Measurements from ENCODE around the gene C10orf120. TPM values are rescaled to one million over a fixed set of nuclear protein-coding genes. Genes with fewer than 3 reads are reported as not detected.

The C10orf120 gene
- total RNA-seq, 2 donors from 2014 or later, result not detected

DNA sequence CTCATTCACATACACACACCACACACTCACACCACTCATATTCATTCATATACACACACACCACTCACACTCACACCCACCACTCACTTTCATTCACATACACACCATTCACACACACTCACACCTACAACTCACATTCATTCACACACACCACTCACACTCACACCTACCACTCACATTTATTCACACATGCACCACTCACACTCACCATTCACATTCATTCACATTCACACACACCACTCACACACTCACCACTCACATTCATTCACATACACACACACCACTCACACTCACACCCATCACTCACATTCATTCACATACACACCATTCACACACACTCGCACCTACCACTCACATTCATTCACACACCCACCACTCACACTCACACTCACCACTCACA, 25.4 kb upstream of the C10orf120 start:
- DNase-seq, result no peak
- H3K27ac Mint-ChIP-seq, result no peak overlapping the region
- WGBS, 2 experiments (ENCODE audit: insufficient coverage in 1 of 2, insufficient read length in 1 of 2), result 83 to 93% methylated on average over 1 of the region's 1 CpG
- H3K27me3 Mint-ChIP-seq (ENCODE audit: insufficient read depth), result peaks cover 24% of the 10 kb centered on the region
- no peaks in the 10 kb centered on the region for H3K9me3 Mint-ChIP-seq
- no peaks in the 10 kb centered on the region for H3K36me3 Mint-ChIP-seq (ENCODE audit: low read depth)
- no peaks in the 10 kb centered on the region for H3K9me3 ChIP-seq (ENCODE audit: control insufficient read depth, low read length)
- no peaks in the 10 kb centered on the region for H3K4me1 ChIP-seq (ENCODE audit: control insufficient read depth, insufficient read depth, low read length)
- H3K4me3 Mint-ChIP-seq, result no peak overlapping the region
- no peak overlapping the region for H3K27ac ChIP-seq (ENCODE audit: low read depth, low read length)
- no peaks in the 10 kb centered on the region for H3K36me3 ChIP-seq (ENCODE audit: control insufficient read depth, insufficient read depth, low read length)
- H3K4me1 Mint-ChIP-seq, result peaks cover 2% of the 10 kb centered on the region
- peaks cover 30% of the 10 kb centered on the region for H3K27me3 ChIP-seq (ENCODE audit: control insufficient read depth, insufficient read depth, low read length, poor library complexity, severe bottlenecking)
- no peak overlapping the region for H3K9ac ChIP-seq (ENCODE audit: extremely low read depth, low read length, poor library complexity, severe bottlenecking)
- TF ChIP-seq, protein P1, sequence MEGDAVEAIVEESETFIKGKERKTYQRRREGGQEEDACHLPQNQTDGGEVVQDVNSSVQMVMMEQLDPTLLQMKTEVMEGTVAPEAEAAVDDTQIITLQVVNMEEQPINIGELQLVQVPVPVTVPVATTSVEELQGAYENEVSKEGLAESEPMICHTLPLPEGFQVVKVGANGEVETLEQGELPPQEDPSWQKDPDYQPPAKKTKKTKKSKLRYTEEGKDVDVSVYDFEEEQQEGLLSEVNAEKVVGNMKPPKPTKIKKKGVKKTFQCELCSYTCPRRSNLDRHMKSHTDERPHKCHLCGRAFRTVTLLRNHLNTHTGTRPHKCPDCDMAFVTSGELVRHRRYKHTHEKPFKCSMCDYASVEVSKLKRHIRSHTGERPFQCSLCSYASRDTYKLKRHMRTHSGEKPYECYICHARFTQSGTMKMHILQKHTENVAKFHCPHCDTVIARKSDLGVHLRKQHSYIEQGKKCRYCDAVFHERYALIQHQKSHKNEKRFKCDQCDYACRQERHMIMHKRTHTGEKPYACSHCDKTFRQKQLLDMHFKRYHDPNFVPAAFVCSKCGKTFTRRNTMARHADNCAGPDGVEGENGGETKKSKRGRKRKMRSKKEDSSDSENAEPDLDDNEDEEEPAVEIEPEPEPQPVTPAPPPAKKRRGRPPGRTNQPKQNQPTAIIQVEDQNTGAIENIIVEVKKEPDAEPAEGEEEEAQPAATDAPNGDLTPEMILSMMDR (conservative IDR thresholded peaks at IDR 0.05), result no peak
- no peak overlapping the region for H3K4me3 ChIP-seq (ENCODE audit: low read length)

DNA sequence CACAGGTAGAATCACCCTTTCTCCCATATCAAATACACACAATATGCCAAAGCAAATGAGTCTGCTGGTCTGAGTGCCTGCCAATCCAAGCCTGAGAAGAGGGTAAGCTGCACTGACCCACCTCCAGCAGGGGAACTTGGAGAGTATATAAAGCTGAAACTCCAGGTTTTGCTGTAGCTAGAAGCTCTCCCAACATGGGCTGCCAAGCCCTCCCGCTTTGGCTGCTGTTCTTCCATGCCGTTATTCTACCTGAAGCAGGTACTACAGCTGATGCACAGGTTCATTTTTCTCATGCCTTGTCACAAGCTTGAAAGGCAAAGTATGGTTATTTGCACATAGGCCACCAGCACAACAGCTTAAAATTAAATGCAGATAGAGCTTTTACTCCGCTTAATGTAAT, 21.5 kb upstream of the C10orf120 start:
- Mint-ChIP-seq H3K9me3 (no peaks in the 10 kb centered on the region), H3K36me3 (ENCODE audit: low read depth) (no peaks in the 10 kb centered on the region), H3K4me3 (no peak overlapping the region), H3K27me3 (ENCODE audit: insufficient read depth) (peaks cover 37% of the 10 kb centered on the region), H3K27ac (no peak overlapping the region), H3K4me1 (no peaks in the 10 kb centered on the region)
- H3K36me3 ChIP-seq (ENCODE audit: control insufficient read depth, insufficient read depth, low read length), result no peaks in the 10 kb centered on the region
- H3K4me3 ChIP-seq (ENCODE audit: low read length), result no peak overlapping the region
- peaks cover 44% of the 10 kb centered on the region for H3K27me3 ChIP-seq (ENCODE audit: control insufficient read depth, insufficient read depth, low read length, poor library complexity, severe bottlenecking)
- no peak for DNase-seq
- no peaks in the 10 kb centered on the region for H3K4me1 ChIP-seq (ENCODE audit: control insufficient read depth, insufficient read depth, low read length)
- H3K9me3 ChIP-seq (ENCODE audit: control insufficient read depth, low read length), result no peaks in the 10 kb centered on the region
- WGBS, 2 experiments (ENCODE audit: insufficient coverage in 1 of 2, insufficient read length in 1 of 2), result 93 to 100% methylated on average over 2 to 3 of the region's 3 CpGs
- no peak overlapping the region for H3K9ac ChIP-seq (ENCODE audit: extremely low read depth, low read length, poor library complexity, severe bottlenecking)
- H3K27ac ChIP-seq (ENCODE audit: low read depth, low read length), result no peak overlapping the region
- TF ChIP-seq, protein P1 (conservative IDR thresholded peaks at IDR 0.05), result no peak

DNA sequence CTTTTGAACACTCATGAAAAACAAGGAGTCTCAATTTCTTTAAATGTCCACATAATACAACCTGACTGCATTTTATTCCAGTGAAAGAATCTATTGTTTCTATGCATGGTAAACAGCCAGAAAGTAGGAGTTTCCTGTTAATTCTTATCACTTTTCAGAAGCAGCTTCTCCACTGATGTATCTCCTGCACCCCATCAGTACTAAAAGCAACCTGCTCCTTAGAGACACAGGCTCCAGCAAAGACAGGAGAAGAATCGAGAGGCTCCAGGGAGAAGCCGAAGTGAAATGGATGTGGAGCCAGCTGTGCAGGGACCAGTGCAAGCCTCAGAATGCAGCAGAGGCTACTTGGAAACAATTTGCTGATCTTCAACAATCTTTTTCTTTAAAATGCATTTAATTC, 16.4 kb upstream of the C10orf120 start:
- no peaks in the 10 kb centered on the region for H3K36me3 ChIP-seq (ENCODE audit: control insufficient read depth, insufficient read depth, low read length)
- TF ChIP-seq, protein P1 (conservative IDR thresholded peaks at IDR 0.05), result no peak
- Mint-ChIP-seq H3K27me3 (ENCODE audit: insufficient read depth) (peaks cover 22% of the 10 kb centered on the region), H3K4me3 (no peak overlapping the region), H3K36me3 (ENCODE audit: low read depth) (no peaks in the 10 kb centered on the region), H3K9me3 (no peaks in the 10 kb centered on the region), H3K27ac (no peak overlapping the region), H3K4me1 (no peaks in the 10 kb centered on the region)
- H3K9ac ChIP-seq (ENCODE audit: extremely low read depth, low read length, poor library complexity, severe bottlenecking), result no peak overlapping the region
- no peak overlapping the region for H3K4me3 ChIP-seq (ENCODE audit: low read length)
- H3K9me3 ChIP-seq (ENCODE audit: control insufficient read depth, low read length), result no peaks in the 10 kb centered on the region
- H3K27ac ChIP-seq (ENCODE audit: low read depth, low read length), result no peak overlapping the region
- 93 to 100% methylated on average over 1 to 2 of the region's 2 CpGs for WGBS, 2 experiments (ENCODE audit: insufficient coverage in 1 of 2, insufficient read length in 1 of 2)
- peaks cover 43% of the 10 kb centered on the region for H3K27me3 ChIP-seq (ENCODE audit: control insufficient read depth, insufficient read depth, low read length, poor library complexity, severe bottlenecking)
- H3K4me1 ChIP-seq (ENCODE audit: control insufficient read depth, insufficient read depth, low read length), result no peaks in the 10 kb centered on the region
- no peak for DNase-seq
